Mesenchymal stem cell (in vitro differentiated cells and primary cell): ENCODE data around the gene CKAP2L.

Source experiments
- DNase-seq: peaks from one replicate; pipeline ENCODE4 v3.0.0-alpha.2; 2013
- H2AFZ ChIP-seq: one replicate; pipeline ENCODE4 v1.6.1; 2013; ENCODE audit warnings: low read depth, mild to moderate bottlenecking, control low read depth, inconsistent platforms, low read length, moderate library complexity
- H2AK5ac ChIP-seq: 2 replicates; pipeline ENCODE4 v1.6.1; 2013; ENCODE audit warnings: low read length, moderate library complexity, mild to moderate bottlenecking, inconsistent platforms; ENCODE audit not compliant: severe bottlenecking
- H2BK120ac ChIP-seq: one replicate; pipeline ENCODE4 v1.6.1; 2013; ENCODE audit warnings: low read depth, mild to moderate bottlenecking, inconsistent platforms, low read length, moderate library complexity
- H2BK12ac ChIP-seq, 2 experiments: one replicate each; pipeline ENCODE4 v1.6.1; 2013; ENCODE audit warnings: inconsistent platforms in 2 of 2, low read length in 2 of 2, mild to moderate bottlenecking in 2 of 2, moderate library complexity in 2 of 2, control low read depth in 1 of 2
- H2BK15ac ChIP-seq: one replicate; pipeline ENCODE4 v1.6.1; 2013; ENCODE audit warnings: mild to moderate bottlenecking, low read depth, inconsistent platforms; ENCODE audit not compliant: poor library complexity, severe bottlenecking
- H2BK5ac ChIP-seq: 2 replicates; pipeline ENCODE4 v1.6.1; 2013; ENCODE audit warnings: low read depth, mild to moderate bottlenecking, low read length, control low read depth, inconsistent platforms; ENCODE audit not compliant: poor library complexity, severe bottlenecking
- H3K14ac ChIP-seq, 2 experiments: one replicate each; pipeline ENCODE4 v1.6.1; 2013; ENCODE audit warnings: inconsistent platforms in 2 of 2, low read length in 2 of 2, control low read depth in 1 of 2, mild to moderate bottlenecking in 1 of 2, moderate library complexity in 1 of 2
- H3K18ac ChIP-seq, 2 experiments: one replicate each; pipeline ENCODE4 v1.6.1; 2013; ENCODE audit warnings: inconsistent platforms in 2 of 2, low read length in 2 of 2, control low read depth in 1 of 2, low read depth in 1 of 2, mild to moderate bottlenecking in 1 of 2
- H3K23ac ChIP-seq, 2 experiments: one replicate each; pipeline ENCODE4 v1.6.1; 2013; ENCODE audit warnings: inconsistent platforms in 2 of 2, low read length in 2 of 2, mild to moderate bottlenecking in 2 of 2, moderate library complexity in 2 of 2, control low read depth in 1 of 2
- H3K27ac ChIP-seq: 2 replicates; pipeline ENCODE4 v1.5.1; 2013; ENCODE audit warnings: mild to moderate bottlenecking, moderate library complexity, low read length, control low read depth, inconsistent platforms; ENCODE audit not compliant: poor library complexity, severe bottlenecking
- H3K27me3 ChIP-seq, 2 experiments: 2 replicates each; pipeline versions ENCODE4 v1.6.1 to v1.7.0; 2013; ENCODE audit warnings: low read length in 2 of 2, mild to moderate bottlenecking in 2 of 2, moderate library complexity in 2 of 2, control low read depth in 1 of 2, inconsistent platforms in 1 of 2; ENCODE audit not compliant: control insufficient read depth in 1 of 2, insufficient read depth in 1 of 2
- H3K36me3 ChIP-seq, 2 experiments: 2 replicates each; pipeline versions ENCODE4 v1.6.1 to v1.7.0; 2013; ENCODE audit warnings: low read length in 2 of 2, control low read depth in 1 of 2, inconsistent platforms in 1 of 2, low read depth in 1 of 2, mild to moderate bottlenecking in 1 of 2; ENCODE audit not compliant: insufficient read depth in 2 of 2, control insufficient read depth in 1 of 2
- H3K4ac ChIP-seq, 2 experiments: one replicate each; pipeline ENCODE4 v1.6.1; 2013; ENCODE audit warnings: inconsistent platforms in 2 of 2, low read length in 2 of 2, mild to moderate bottlenecking in 2 of 2, moderate library complexity in 2 of 2, control low read depth in 1 of 2, low read depth in 1 of 2
- H3K4me1 ChIP-seq: 2 replicates; pipeline ENCODE4 v1.6.1; 2013; ENCODE audit warnings: low read depth, low read length, control low read depth; ENCODE audit not compliant: control insufficient read depth, insufficient read depth
- H3K4me2 ChIP-seq: 2 replicates; pipeline ENCODE4 v1.6.1; 2013; ENCODE audit warnings: low read length, mild to moderate bottlenecking, inconsistent platforms; ENCODE audit not compliant: poor library complexity, severe bottlenecking
- H3K4me3 ChIP-seq, 2 experiments: 2 replicates each; pipeline versions ENCODE4 v1.5.1 to v1.7.0; 2013; ENCODE audit warnings: low read length in 2 of 2, mild to moderate bottlenecking in 2 of 2, control low read depth in 1 of 2, low read depth in 1 of 2; ENCODE audit not compliant: insufficient read depth in 1 of 2
- H3K79me1 ChIP-seq: replicated peaks from 2 replicates; pipeline ENCODE4 v1.6.1; 2013; ENCODE audit warnings: mild to moderate bottlenecking, control low read depth, low read length, inconsistent platforms; ENCODE audit not compliant: poor library complexity, severe bottlenecking
- H3K9ac ChIP-seq: 2 replicates; pipeline ENCODE4 v1.7.0; 2013; ENCODE audit warnings: mild to moderate bottlenecking, low read length, moderate library complexity
- H3K9me3 ChIP-seq: 2 replicates; pipeline ENCODE4 v1.7.0; 2013; ENCODE audit warnings: mild to moderate bottlenecking, low read length; ENCODE audit not compliant: control insufficient read depth
- H4K8ac ChIP-seq: one replicate; pipeline ENCODE4 v1.6.1; 2013; ENCODE audit warnings: inconsistent platforms, mild to moderate bottlenecking, low read length, moderate library complexity
- H4K91ac ChIP-seq: one replicate; pipeline ENCODE4 v1.6.1; 2013; ENCODE audit warnings: mild to moderate bottlenecking, low read length, inconsistent platforms
- WGBS: methylation state at CpG from one replicate; pipeline ENCODE4 v1.1.7; 2013; ENCODE audit warnings: mixed read lengths; 5-methylcytosine and 5-hydroxymethylcytosine counted together

CKAP2L gene

DNA sequence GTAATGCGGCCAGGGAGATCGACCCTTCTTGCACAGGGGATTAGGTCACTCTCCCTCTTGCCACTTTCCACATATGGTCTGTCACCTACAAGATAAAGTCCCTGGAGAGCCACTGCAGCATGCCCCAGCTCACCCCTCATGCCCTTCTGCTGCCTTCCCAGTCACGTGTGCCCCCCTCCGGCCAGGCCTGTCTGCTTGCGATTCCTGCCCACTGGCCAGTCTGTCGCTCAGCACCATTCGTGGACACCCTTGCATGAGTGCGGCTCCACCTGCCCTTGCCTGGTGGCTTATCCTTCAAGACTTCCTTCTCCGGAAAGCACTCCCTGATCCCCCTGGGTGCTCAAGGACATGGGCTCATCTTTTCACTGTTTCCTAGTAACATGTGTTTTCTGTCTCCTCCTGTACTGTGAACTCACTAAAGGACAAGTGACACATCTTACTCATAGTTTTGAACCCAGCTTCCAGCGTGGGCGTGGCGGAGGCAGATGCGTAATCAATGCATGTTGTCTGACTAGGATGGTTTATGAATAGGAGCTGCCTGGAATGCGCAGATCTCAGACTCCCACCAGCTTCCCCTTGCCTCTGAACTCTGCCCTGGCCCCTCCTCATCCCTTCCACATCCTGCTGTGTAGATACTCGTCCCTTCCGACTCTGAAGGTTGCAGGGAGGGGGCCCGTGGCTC lies 51.4 kb downstream of the CKAP2L start:
- no peaks in the 10 kb centered on the region for H3K36me3 ChIP-seq
- 66% methylated on average over 17 of the region's 17 CpGs for WGBS
- DNase-seq: peak; percentile 65
- no peak overlapping the region for H2BK120ac ChIP-seq
- peak overlapping the region in 1 of 2 experiments; percentile 30 for H3K14ac ChIP-seq
- no peak overlapping the region for H2BK5ac ChIP-seq
- H3K4me1 ChIP-seq: no peaks in the 10 kb centered on the region
- no peak overlapping the region for H3K4me3 ChIP-seq
- no peak overlapping the region for H2BK12ac ChIP-seq
- H2AFZ ChIP-seq: no peak overlapping the region
- no peaks in the 10 kb centered on the region for H3K9me3 ChIP-seq
- H3K18ac ChIP-seq: peak overlapping the region in 1 of 2 experiments; percentile 49
- H4K91ac ChIP-seq: no peak overlapping the region
- H2AK5ac ChIP-seq: no peak overlapping the region
- no peak overlapping the region for H3K27ac ChIP-seq
- H3K79me1 ChIP-seq: no peaks in the 10 kb centered on the region
- H3K23ac ChIP-seq: no peak overlapping the region
- H3K4me2 ChIP-seq: no peak overlapping the region
- H3K4ac ChIP-seq: no peak overlapping the region
- H2BK15ac ChIP-seq: no peak overlapping the region
- H3K9ac ChIP-seq: no peak overlapping the region
- peaks cover 0 to 3% of the 10 kb centered on the region in 2 experiments for H3K27me3 ChIP-seq
- no peak overlapping the region for H4K8ac ChIP-seq

- Histone ChIP-seq H2AFZ (no peak overlapping the region), H4K91ac (no peak overlapping the region), H3K27ac (no peak overlapping the region), H2AK5ac (no peak overlapping the region), H3K14ac (no peak overlapping the region), H3K79me1 (no peaks in the 10 kb centered on the region), H3K9ac (no peak overlapping the region), H2BK120ac (no peak overlapping the region), H3K27me3 (peaks cover 0 to 6% of the 10 kb centered on the region in 2 experiments), H4K8ac (no peak overlapping the region), H3K4me3 (no peak overlapping the region), H2BK12ac (no peak overlapping the region), H3K4ac (no peak overlapping the region), H2BK5ac (no peak overlapping the region), H3K36me3 (no peaks in the 10 kb centered on the region), H3K4me2 (no peak overlapping the region), H3K4me1 (no peaks in the 10 kb centered on the region), H2BK15ac (no peak overlapping the region), H3K18ac (no peak overlapping the region), H3K9me3 (no peaks in the 10 kb centered on the region), H3K23ac (no peak overlapping the region)
- WGBS: 87% methylated on average over 3 of the region's 3 CpGs
- DNase-seq: no peak
Observed at GRCh38 chr2:112712465-112712864, 51.9 kb downstream of the CKAP2L start.

- Histone ChIP-seq H4K91ac (no peak overlapping the region), H2BK12ac (no peak overlapping the region), H2BK5ac (no peak overlapping the region), H3K79me1 (no peaks in the 10 kb centered on the region), H3K4ac (no peak overlapping the region), H3K9me3 (no peaks in the 10 kb centered on the region), H2BK120ac (no peak overlapping the region), H3K18ac (no peak overlapping the region), H3K14ac (no peak overlapping the region), H3K23ac (no peak overlapping the region), H2BK15ac (no peak overlapping the region), H2AK5ac (no peak overlapping the region), H4K8ac (no peak overlapping the region), H3K4me3 (no peak overlapping the region), H3K27ac (no peak overlapping the region), H3K27me3 (peaks cover 0 to 9% of the 10 kb centered on the region in 2 experiments), H3K4me1 (no peaks in the 10 kb centered on the region), H3K4me2 (no peak overlapping the region), H3K9ac (no peak overlapping the region), H2AFZ (no peak overlapping the region), H3K36me3 (no peaks in the 10 kb centered on the region)
- 86% methylated on average over 7 of the region's 9 CpGs for WGBS
- no peak for DNase-seq
Observed at GRCh38 chr2:112710956-112711750, 53.3 kb downstream of the CKAP2L start.

DNA sequence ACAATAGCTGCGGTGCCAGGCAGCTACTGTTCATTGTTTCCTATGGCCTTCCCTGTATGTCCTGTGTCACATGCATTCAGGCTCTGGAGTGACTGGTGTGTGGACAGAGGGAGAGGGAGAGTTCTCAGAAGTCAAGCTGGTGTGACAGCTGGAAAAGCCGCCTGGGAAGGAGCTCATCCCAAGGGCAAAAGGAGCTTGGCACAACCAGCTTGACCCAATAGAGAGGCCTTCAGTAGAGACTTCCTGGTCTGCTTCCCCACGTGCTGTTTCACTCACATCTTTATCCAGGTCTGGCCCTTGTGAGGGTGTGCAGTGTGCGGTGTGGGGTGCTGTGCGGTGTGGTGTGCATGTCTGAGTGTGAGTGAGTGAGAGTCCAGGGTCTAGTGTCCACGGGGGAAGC lies 54.7 kb downstream of the CKAP2L start:
- Histone ChIP-seq H3K4ac (peak overlapping the region in 1 of 2 experiments; percentile 13), H3K18ac (no peak overlapping the region), H2AK5ac (no peak overlapping the region), H2AFZ (no peak overlapping the region), H2BK120ac (no peak overlapping the region), H3K36me3 (no peaks in the 10 kb centered on the region), H3K27ac (no peak overlapping the region), H3K27me3 (peaks cover 0 to 9% of the 10 kb centered on the region in 2 experiments), H4K91ac (no peak overlapping the region), H2BK5ac (no peak overlapping the region), H3K79me1 (no peaks in the 10 kb centered on the region), H3K23ac (no peak overlapping the region), H2BK12ac (peak overlapping the region in 1 of 2 experiments; percentile 28), H3K4me1 (no peaks in the 10 kb centered on the region), H3K14ac (no peak overlapping the region), H3K9ac (no peak overlapping the region), H2BK15ac (no peak overlapping the region), H4K8ac (no peak overlapping the region), H3K4me3 (no peak overlapping the region), H3K9me3 (no peaks in the 10 kb centered on the region), H3K4me2 (no peak overlapping the region)
- DNase-seq: no peak
- 96% methylated on average over 6 of the region's 6 CpGs for WGBS
